HG02840 (cell line): Measurements from ENCODE around the gene RAN.
A peak's percentile ranks its signal among the peaks of the same experiment; 100 is the strongest.
"Not testable (repeated sequence)": the region's sequence is repeated elsewhere in the genome, so short reads cannot be mapped to it uniquely, and the experiment has no call there.

Source experiments
- ATAC-seq: cut with Tn5 transposase; IDR thresholded peaks from one replicate; pipeline ENCODE4 v1.9.1; 2021; ENCODE audit warnings: mild to moderate bottlenecking, moderate library complexity, moderate number of reproducible peaks; ENCODE audit not compliant: unreplicated experiment, low FRiP score

The RAN gene

GRCh38 chr12:130877333-130877732, 5.5 kb downstream of the RAN start:
- ATAC-seq: no peak

GRCh38 chr12:130878193-130879185, 6.6 kb downstream of the RAN start:
- ATAC-seq: no peak

- peak; percentile 72 for ATAC-seq
Observed at GRCh38 chr12:130879212-130879686, 7.4 kb downstream of the RAN start.

GRCh38 chr12:130879781-130880389, 8.0 kb downstream of the RAN start:
- ATAC-seq: no peak

- peak; percentile 63 for ATAC-seq
Observed at GRCh38 chr12:130880411-130880885, 8.6 kb downstream of the RAN start.

GRCh38 chr12:130881046-130881445, 9.2 kb downstream of the RAN start:
- ATAC-seq: no peak

- ATAC-seq: no peak
Observed at GRCh38 chr12:130881548-130881947, 9.7 kb downstream of the RAN start.

GRCh38 chr12:130887190-130887589, 15.3 kb downstream of the RAN start:
- not testable (repeated sequence) for ATAC-seq

GRCh38 chr12:130904064-130904463, 32.2 kb downstream of the RAN start:
- ATAC-seq: no peak

GRCh38 chr12:130904936-130905455, 33.1 kb downstream of the RAN start:
- ATAC-seq: not testable (repeated sequence)

GRCh38 chr12:130909111-130909510, 37.2 kb downstream of the RAN start:
- no peak for ATAC-seq

- ATAC-seq: no peak
Observed at GRCh38 chr12:130911193-130911592, 39.3 kb downstream of the RAN start.

- no peak for ATAC-seq
Observed at GRCh38 chr12:130911933-130912332, 40.1 kb downstream of the RAN start.

- no peak for ATAC-seq
Observed at GRCh38 chr12:130916241-130916911, 44.5 kb downstream of the RAN start.

- no peak for ATAC-seq
Observed at GRCh38 chr12:130917607-130918006, 45.7 kb downstream of the RAN start.

- no peak for ATAC-seq
Observed at GRCh38 chr12:130919086-130919485, 47.2 kb downstream of the RAN start.

- no peak for ATAC-seq
Observed at GRCh38 chr12:130920119-130920703, 48.3 kb downstream of the RAN start.

- no peak for ATAC-seq
Observed at GRCh38 chr12:130920723-130921381, 49.0 kb downstream of the RAN start.

- no peak for ATAC-seq
Observed at GRCh38 chr12:130922511-130922953, 50.7 kb downstream of the RAN start.
